Prostate gland (tissue), 2 donors: ENCODE data around the gene MORN1.

Experiments
- POLR2AphosphoS5 ChIP-seq: sonication (generic); formaldehyde crosslinking; IDR thresholded peaks from one replicate; pipeline ENCODE4 v1.6.1; 2017; ENCODE audit warnings: antibody characterized with exemption
- TF ChIP-seq, protein P1 (sequence below), 4 experiments: fragments of 200-600 bp in 2 of 4; fragments of 450-650 bp in 2 of 4; sonication (generic) in 2 of 4; IDR thresholded peaks; 1 replicate in 3 of 4; 2 replicates in 1 of 4; pipeline ENCODE4 v1.5.1; 2016 to 2019; ENCODE audit warnings: antibody characterized with exemption in 4 of 4, mild to moderate bottlenecking in 2 of 4, moderate library complexity in 2 of 4

DNA sequence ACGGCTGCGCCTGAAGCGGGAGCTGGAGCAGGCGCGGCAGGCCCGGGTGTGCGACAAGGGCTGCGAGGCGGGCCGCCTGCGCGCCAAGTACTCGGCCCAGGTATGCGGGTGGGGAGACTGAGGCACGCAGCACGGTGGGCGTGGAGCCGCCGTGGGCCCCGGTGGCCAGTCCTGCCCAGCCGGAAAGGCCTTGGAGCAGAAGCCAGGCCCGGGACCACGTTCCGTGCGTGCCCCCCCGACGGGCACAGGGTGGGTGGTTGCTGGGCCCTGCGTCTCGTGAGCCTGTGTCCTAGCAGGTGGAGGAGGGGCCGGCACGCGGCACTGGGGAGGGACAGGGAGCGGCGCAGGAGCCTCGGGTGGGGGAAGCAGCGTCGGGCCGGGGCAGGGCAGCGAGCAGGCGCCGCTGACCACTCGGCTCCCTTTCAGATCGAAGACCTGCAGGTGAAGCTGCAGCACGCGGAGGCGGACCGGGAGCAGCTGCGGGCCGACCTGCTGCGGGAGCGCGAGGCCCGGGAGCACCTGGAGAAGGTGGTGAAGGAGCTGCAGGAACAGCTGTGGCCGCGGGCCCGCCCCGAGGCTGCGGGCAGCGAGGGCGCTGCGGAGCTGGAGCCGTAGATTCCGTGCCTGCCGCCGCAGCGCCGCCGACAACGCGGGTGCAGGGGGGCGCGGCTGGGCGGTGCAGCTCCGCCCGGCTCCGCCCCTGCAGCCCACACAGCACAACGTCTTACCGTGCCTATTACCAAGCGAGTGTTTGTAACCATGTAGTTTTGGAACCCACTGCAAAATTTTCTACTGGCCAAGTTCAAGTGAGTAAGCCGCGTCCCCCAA, 85.0 kb downstream of the MORN1 start:
- TF ChIP-seq, protein P1, sequence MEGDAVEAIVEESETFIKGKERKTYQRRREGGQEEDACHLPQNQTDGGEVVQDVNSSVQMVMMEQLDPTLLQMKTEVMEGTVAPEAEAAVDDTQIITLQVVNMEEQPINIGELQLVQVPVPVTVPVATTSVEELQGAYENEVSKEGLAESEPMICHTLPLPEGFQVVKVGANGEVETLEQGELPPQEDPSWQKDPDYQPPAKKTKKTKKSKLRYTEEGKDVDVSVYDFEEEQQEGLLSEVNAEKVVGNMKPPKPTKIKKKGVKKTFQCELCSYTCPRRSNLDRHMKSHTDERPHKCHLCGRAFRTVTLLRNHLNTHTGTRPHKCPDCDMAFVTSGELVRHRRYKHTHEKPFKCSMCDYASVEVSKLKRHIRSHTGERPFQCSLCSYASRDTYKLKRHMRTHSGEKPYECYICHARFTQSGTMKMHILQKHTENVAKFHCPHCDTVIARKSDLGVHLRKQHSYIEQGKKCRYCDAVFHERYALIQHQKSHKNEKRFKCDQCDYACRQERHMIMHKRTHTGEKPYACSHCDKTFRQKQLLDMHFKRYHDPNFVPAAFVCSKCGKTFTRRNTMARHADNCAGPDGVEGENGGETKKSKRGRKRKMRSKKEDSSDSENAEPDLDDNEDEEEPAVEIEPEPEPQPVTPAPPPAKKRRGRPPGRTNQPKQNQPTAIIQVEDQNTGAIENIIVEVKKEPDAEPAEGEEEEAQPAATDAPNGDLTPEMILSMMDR (IDR thresholded peaks at IDR 0.05): no peak
- TF ChIP-seq POLR2AphosphoS5: no peak
